B cell (primary cell): Measurements from ENCODE around the gene TMEM42.

Experiments
- CTCF ChIP-seq: fragments of 200-600 bp; IDR thresholded peaks from one replicate; pipeline ENCODE4 v1.8.0; 2022; ENCODE audit warnings: antibody characterized with exemption, mild to moderate bottlenecking
- EZH2 ChIP-seq: IDR thresholded peaks from 2 replicates; pipeline ENCODE4 v1.6.1; 2012; ENCODE audit warnings: borderline replicate concordance, low read depth, mild to moderate bottlenecking, moderate library complexity, low read length; ENCODE audit not compliant: insufficient read depth, poor library complexity, severe bottlenecking

GRCh38 chr3:44825264-44825925, 36.3 kb upstream of the TMEM42 start:
- TF ChIP-seq CTCF (no peak), EZH2 (no peak)
